CD4-positive, alpha-beta T cell treated with Interleukin-6 at 100 ng/mL for 8 hours (primary cell): ENCODE measurements around the gene CFAP61.
"Not testable (repeated sequence)": the region's sequence is repeated elsewhere in the genome, so short reads cannot be mapped to it uniquely, and the experiment has no call there.

Experiments
- DNase-seq: peaks from one replicate; pipeline ENCODE4 v3.0.0-alpha.2; 2020; ENCODE audit warnings: mixed read lengths, low spot score

CFAP61 gene

DNA sequence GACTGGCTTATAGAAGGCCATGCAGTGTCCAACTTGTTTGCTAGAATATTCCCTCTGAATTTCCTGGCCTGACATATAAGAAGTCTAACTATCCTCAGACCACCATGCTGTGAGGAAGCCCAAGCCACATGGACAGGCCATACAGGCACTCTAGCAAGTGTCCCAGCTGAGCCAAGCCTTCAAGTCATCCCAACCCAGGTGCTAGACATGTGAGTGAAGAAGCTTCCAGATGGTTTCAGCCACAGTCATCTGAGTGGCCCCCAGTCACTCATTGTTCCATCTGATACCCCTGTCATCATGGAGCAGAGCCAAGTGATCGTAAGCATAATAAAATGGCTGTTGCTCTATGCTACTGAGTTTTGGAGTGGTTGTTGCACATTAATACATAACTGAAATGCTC, 269.6 kb downstream of the CFAP61 start:
- DNase-seq: no peak

DNA sequence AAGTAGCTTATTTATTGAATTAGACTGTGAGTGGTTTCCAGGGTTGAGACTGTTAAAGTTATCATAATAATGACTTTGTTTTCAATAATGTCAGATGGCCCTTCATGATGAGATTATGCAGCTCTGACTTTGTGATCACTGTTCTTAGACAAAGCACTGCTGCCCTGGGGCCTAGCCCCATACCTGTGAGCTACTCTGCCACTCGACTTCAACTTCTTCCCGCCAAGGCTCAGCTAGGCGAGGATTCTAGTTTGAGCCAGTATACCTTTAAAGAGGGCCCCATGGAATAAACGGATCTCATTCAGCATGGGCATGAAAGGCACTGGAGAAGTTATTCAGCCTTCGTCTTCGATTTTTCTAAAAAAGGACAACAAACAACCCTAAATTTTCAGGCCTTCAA, 270.6 kb downstream of the CFAP61 start:
- no peak for DNase-seq

DNA sequence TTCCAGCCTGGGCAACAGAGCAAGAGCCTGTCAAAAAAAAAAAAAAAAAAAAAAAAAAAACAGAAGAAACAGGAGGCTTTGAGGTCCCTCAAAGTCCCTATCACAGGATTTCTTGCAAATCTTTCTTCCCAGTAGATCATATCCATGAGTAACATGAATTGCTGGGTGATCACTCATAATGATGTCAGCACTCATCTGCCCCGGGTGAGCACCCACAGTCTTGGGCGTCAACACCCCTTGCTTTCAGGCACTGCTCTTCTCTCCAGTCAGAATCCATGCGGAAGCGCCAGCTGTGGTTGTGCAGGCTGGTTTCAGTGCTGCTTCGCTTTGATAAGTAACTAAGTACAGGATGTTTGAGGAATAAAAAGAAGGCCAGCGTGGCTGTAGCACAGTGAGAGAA, 275.4 kb downstream of the CFAP61 start:
- no peak for DNase-seq

DNA sequence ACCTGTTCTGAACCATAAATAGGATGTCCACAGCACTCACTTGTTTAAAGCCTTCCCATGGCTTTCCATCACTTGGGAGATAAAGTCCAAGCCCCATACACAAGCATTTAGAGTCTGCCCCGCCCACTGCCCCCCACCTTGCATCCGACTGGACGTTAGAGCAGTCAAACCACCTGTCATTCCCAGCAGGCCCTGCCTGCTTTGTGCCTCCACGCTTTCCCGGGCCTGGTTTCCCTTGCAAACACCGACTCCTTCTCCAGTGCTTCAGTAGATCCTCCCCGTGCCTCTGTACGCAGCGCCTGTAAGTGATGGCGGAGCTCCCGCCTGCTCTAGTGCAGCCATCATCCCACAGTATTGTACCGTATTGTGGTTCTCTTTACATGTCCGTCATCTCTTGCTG, 277.2 kb downstream of the CFAP61 start:
- DNase-seq: no peak

DNA sequence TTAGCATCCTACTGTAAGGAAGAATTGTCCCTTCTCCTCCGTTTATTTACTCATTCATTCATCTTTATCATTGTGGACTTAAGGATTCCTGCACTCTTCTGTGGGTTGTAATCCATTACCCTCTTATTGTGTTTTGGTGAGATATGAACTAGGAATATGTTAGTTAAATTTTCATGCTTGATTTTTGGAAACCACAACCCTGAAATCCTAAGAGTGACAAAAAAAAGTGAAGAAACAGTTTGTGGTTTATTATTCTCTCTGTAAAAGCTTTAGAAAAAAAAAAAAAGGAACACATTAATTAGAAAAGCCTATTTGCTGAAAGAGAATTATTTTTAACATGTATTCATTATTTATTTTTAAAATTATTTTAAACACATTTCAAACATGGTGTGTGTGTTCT, 278.8 kb downstream of the CFAP61 start:
- DNase-seq: no peak

DNA sequence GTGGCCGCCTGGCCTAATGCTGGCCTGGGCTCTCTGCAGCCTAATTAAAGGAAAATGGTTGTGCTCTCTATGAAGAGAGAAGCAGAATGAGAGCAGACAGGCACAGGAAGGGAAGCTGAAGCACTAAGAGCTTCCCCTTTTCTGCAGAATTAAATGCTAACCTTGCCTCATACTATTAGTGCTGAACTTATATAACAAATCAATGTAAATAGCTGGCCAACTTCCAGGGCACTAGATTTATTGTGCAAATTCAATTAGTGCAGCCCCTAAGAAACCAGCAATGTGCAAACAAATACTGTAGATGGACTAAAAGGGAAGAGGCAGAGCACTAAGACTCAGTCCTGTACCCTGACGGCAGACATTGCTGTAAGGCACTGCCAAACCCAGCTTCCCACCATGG, 279.5 kb downstream of the CFAP61 start:
- no peak for DNase-seq

DNA sequence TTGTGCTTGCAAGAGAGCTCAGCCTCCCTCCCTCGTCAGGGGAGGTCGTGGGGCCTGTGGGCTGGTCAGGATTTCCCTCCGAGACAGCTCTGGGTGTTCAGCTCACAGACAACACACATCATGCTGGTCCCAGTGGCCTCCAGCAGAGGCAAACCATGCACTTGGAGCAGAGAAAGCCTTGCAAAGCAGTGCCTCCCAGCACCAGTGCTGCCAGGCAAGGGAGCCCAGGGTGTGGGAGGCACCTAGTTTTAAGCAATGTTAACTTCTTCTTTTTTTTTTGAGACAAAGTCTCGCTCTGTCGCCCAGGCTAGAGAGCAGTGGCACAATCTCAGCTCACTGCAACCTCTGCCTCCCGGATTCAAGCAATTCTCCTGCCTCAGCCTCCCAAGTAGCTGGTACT, 281.5 kb downstream of the CFAP61 start:
- no peak for DNase-seq

DNA sequence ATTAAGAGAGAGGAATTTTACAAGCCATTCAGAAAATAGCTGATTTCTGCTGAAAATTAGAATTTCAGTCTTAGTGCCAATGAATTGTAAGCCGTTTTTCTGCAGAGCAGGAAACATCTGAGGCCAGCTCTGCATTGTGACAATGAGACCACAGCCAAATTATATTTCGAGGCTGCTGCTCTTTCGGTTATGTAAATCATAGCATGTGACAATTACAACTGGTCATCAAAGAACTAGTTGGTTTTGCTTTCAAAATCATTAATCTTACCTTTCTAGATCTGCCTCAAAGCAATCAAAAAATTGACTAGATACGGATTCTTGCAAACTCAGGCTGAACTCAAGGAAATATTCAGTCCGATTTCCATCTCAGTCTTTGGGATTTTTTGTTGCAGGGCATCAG, 282.2 kb downstream of the CFAP61 start:
- no peak for DNase-seq

DNA sequence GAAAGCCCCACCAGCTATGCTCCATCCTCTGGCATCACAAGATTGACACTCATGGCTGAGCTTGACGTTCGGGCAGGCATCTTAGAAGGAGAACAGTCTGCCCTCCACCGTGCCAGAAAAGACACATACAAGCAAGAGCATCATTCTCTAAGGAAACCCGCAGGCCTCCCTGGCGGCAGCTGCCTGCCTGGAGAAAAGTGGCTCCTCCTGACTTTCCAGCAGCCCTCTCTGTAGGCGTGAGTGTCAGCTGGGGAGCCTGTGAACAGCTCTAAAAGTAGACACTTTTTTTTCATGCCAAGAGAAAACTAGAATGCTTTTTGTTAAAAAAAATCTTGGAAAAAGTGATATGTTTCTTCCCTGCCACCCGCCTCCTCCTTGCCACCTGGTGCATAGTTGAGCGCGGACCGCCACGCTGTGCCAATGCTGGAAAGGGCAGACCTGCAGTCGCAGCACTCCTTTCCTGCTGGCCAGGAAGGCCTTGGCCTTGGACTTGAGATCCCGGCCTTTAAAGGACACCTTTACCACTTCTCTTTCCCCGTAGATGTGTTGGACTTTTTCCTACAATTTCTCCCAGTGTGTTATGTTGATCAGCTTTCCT, 285.9 kb downstream of the CFAP61 start:
- DNase-seq: no peak

DNA sequence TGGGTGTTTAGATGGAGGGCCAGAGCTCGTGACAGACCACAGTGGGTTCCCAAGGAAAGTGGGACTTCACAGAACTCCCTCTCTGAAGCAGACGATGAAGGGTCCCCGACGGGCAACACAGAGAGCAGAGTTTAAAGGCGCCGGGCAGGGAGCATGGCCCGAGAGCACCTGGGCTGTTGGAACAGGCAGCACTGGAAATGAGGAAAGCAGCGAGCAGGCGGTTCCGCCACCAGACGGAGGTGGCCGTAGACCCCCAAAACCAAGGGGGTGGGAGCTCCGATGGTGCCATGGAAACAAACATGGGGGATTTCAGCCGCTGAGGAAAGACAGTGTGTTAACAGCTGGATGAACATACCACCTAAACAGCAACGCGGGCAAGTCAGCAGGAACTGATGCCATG, 288.1 kb downstream of the CFAP61 start:
- no peak for DNase-seq

DNA sequence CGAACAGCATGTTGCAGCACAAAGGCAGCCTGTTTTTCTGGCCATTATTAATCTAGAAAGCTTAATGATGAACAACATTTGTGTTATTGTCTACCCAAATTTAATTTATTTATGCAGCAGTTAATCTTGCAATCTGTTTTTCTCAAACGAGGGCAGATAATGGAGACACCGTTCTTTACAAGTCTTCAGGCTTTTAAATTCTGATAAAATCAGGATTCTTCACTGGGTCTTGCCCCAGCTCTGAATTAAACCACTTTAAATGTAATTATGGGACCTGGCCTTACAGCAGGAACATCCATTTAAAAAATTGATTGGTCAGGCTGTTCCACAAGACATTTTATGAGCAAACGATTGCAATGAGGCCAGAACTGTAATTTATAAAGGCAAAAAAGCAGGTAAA, 289.0 kb downstream of the CFAP61 start:
- no peak for DNase-seq

DNA sequence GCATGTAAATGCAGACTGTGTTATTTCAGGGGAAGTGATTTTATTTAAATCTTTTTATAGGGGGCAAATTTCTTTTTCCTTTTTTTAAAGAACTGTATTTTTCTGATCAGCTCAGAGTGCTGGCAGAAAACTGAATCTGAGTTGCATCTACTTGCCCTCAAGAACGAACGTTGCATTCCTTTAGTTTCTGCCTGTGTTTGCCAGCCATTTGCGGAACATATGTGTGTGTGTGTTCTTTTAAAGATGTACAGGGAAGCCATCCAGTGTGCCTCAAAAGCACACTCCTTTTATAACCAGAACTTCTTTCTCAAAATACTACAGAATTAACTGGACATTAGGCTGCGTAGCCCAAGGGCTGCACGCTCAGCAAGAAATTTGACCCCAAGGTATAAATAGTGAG, 289.7 kb downstream of the CFAP61 start:
- no peak for DNase-seq

DNA sequence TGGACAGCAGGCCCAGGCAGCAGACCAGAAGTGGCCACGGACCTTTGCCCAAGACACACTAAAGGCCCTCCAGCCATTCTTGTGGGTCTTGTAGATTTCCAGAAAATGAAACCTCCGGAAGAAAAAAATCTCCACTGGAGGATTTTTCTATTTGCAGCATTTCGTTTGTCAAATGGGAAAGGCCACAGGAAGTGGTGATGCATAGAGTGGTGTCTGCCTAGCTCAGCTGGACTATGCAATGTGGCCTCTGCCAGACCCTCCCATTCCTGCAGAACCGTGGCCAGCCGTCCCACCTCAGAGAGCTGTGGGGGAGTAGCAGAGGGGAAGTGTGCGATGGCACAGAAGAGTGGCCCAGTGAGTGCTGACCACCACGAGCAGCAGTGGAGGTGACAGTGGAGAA, 291.6 kb downstream of the CFAP61 start:
- no peak for DNase-seq

DNA sequence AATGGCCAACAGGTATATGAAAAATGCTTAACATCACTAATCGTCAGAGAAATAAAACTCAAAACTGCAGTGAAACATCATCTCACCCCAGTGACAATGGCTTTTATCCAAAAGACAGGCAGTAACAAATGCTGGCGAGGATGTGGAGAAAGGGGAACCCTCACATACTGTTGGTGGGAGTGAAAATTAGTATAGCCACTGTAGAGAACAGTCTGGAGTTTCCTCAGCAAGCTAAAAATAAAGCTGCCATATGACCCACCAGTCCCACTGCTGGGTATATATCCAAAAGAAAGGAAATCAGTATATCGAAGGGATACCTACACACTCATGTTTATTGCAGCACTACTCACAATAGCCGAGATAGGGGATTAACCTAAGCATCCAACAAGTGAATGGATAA, 292.1 kb downstream of the CFAP61 start:
- no peak for DNase-seq

DNA sequence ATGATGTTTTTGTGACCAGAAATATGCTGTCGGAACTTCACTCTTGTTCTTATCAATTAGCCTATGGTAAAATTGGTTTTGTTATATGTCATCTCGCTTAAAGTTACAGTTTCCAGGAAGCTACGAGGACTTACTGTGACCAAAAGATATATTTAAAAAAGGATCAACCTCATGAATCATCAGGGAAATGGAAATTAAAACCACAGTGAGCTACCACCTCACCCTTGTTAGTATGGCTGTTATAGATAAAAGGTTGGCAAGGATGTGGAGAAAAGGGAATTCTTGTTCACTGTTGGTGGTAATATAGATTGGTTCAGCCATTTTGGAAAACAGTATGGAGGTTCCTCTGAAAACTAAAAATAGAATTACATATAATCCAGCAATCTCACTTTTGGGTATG, 301.2 kb downstream of the CFAP61 start:
- DNase-seq: no peak

DNA sequence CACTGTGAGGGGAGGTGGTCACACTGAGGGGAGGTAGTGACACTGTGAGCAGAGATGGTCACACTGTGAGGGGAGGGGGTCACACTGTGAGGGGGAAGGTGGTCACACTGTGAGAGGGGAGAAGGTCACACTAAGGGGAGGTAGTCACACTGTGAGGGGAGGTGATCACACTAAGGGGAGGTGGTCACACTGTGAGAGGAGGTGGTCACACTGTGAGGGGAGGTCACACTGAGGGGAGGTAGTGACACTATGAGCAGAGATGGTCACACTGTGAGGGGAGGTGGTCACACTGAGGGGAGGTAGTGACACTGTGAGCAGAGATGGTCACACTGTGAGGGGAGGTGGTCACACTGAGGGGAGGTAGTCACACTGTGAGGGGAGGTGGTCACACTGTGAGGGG, 303.2 kb downstream of the CFAP61 start:
- not testable (repeated sequence) for DNase-seq

DNA sequence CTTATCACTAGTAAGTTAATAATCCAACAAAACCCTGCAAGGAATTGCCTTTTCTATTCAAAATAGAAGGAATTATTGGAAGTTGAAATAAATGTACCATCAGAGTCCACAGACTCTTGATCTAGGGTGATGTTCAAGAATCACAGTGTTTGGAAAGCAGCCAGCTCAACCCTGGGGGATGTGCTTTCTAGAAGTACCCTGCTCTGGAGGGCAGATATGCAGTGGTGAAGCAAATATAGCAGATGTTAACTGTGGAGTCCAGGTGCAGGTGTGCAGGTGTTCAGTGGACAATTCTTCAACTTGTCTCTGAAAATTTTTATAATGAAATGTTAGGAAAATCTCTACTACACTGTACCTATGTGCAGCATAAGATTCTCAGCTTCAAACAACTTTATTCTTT, 306.5 kb downstream of the CFAP61 start:
- DNase-seq: no peak

DNA sequence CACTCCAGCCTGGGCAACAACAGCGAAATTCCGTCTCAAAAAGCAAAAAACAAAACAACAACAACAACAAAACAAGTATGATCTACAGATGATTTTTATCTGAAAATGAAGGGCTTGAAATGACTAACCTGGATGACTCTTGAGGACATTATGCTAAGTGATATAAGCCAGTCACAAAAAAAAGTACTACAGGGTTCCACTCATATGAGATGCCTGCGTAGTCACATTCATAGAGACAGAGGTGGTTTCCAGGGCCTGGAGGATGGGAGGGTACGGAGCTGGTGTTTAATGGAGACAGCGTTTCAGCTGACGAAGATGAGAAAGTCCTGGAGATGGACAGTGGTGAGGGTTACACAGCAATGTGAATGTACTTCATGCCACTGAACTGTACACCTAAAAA, 307.3 kb downstream of the CFAP61 start:
- no peak for DNase-seq

DNA sequence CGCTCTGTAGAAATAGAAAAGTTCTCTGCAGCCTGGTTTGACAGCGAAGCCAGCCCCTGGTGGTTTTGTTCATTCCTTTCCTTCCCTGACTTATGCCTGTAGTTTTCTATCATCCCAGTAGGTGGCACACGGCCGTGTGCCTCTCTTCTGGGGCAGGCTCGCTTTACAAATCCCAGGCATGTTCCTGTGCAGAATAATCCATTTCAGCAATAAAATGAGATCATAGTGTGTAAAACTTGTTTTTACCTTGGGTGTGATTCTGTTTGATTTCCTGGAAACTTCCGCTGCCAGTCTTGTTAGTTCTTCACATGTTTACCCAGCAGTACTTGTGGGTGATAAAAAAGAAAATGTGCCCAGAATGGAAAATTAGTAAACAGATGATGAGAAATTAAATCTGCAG, 308.1 kb downstream of the CFAP61 start:
- peak; percentile 15 for DNase-seq

DNA sequence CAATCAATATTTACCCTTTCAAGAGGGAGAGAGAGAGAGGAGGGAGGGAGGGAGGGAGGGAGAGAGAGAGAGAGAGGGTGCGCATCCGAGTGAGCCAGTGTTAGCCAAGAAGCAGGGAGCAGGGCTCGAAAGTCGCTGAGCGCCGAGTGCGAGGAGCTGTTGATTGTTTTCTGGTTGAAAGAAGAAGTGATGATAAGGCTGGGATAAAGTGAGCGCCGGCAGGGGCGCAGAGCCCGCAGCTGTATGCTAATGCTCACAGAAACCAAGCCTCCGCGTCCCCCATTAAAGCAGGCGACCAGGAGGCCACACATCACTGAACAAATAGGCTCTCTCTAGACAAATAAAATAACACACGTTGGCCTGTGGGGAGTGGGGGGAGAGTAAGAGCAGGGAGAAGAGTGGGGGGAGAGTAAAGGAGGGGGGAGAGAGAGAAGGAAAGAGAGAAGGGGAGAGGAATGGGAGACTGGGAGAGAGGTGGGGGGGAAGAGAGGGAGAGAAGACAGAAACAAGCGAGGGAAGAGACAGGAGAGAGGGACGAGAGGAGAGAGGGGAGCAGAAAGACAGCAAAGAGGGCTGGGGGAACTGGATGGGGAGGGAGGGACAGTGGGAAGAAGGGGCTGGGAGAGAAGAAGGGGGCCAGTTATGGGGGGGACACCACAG, 310.6 kb downstream of the CFAP61 start:
- DNase-seq: no peak

DNA sequence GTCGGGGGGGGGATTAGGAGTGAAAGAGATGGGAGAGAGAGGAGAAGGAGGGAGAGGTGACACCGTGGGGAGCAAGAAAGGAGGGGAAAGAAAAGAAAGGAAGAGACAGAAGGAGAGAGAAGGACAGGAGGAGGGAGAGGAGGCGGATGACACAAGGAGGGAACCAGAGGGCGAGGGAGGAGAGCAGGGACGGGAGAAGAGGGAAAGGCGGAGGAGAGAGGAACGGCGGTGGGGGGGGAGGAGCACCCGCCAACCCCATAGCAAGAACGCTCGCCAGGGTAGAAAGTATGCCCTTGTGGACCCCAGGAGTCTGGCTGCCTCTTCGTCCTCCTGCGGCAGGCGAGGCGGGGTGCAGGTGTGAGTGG, 311.1 kb downstream of the CFAP61 start:
- DNase-seq: no peak

DNA sequence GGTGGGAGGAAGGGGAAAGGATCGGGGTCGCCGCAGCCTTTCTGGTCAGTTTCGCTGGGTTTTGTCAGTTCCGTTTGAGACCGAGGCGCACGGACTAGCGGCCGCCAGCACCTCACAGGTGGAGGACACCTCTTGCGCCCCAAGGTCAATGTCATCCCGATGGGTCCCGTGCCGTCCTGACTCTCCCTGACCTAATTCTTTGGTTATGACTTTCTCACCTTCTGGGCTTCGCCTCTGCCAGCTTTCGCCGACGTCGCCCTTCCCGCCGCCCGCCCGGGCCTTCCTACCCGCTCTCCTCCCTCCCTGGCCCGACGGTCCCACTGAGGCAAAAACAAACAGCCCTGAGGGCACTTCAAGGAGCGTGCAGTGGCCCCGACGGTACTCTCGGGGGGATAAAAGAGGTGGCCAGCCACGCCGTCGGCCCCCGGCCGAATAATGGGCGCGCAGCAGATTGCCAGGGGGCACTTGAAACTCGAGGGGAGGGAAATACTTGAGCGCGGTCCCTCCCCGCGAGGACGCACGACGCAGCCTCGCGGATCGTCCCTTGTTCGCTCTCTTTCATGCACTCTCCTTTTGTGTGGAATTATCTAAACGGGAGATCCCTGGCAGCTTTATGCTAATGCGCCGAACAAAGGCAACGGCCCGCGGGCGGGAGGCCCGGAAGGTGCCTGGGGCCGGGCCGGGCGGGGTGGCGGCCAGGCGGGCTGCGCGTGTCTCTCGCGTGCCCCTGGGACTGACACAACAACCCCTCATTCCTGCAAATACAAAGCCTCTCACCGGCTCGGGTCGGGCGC, 311.7 kb downstream of the CFAP61 start:
- DNase-seq: no peak

DNA sequence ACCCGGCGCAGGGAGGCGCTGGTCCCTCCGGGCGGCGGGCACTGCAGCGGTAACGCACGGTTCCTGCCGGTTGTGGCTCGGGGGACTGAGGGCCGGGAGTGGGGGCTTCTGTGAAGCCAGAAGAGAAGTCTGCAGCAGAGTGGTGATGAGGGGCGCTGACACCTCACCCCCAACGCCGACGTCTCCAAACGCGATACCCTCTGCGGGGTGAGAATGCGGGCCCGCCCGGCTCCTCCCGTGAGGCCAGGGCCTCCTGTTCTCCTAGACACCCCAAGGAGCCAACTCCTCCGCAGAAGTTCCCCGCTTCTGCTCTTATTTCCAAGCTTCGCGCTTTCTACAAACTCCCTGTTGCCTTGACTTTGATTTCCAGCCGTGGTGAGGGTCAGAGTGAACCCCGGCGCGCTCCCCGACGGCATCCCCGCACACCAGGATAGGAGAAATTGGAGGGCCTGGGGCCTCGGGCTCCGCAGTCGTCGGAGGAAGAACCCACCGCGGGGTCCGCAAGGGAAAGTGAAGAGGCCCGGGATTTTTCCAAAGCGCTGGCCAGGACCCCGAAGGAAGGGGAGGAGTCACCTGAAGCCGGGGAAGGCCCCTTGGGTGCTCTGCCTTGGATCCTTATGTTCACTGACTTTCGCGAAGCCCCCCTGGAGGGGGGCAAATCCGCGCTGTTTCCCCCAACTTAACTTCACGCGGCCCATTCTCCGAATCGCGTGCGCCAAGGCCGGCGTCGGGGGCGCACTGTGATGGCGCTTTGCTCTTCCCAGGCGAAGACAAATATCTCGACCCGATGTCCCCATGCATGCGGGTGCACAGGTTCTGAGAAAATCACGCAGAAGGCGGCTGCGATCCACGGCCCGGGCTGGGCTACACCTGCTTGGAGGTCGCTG, 312.5 kb downstream of the CFAP61 start:
- DNase-seq: no peak
